NB4 (cell line): ENCODE measurements around the gene GAN.

Source experiments
- CTCF ChIP-seq: IDR thresholded peaks from one replicate; pipeline ENCODE4 v1.5.1; 2012; ENCODE audit warnings: low read depth, low read length
- MAX ChIP-seq: IDR thresholded peaks from 2 replicates; pipeline ENCODE4 v1.6.1; 2011; ENCODE audit warnings: low read depth, low read length
- POLR2A ChIP-seq: IDR thresholded peaks from 2 replicates; pipeline ENCODE4 v1.6.1; 2011; ENCODE audit warnings: mild to moderate bottlenecking; ENCODE audit not compliant: insufficient read length; ENCODE audit errors: extremely low read depth

DNA sequence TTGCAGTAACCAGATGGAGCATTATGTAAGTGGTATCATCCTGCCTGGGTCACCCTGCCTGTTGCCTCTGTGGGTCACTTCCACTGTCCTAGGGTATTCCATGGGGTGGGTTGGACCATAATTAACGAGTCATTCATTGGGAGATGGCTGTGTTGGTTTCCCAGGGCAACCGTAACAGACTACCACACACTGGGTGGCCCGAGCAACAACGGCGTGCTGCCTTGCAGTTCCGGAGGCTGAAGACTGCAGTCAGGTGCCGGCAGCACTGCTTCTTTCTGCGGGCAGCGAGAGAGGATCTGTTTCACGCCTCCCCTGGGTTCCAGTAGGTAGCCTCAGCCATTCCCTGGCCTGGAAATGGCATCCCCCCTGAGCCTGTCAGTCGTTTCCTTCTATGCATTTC lies 101.0 kb downstream of the GAN start:
- TF ChIP-seq CTCF, result no peak
- no peak for TF ChIP-seq MAX
- no peak for TF ChIP-seq POLR2A
